HepG2 (cell line): ENCODE data around the gene ZDHHC24. TPM values are rescaled to one million over a fixed set of nuclear protein-coding genes. Genes with fewer than 3 reads are reported as not detected.

Source experiments
- AGO2 ChIP-seq: fragments of 200-400 bp; formaldehyde crosslinking; optimal IDR thresholded peaks from 2 replicates; pipeline ENCODE3; 2017; ENCODE audit warnings: mild to moderate bottlenecking, low read depth, low read length, moderate library complexity
- CENPT ChIP-seq: sonication (generic); formaldehyde crosslinking; IDR thresholded peaks from 2 replicates; pipeline ENCODE4 v1.8.0; 2022; ENCODE audit warnings: low read depth, mild to moderate bottlenecking, moderate library complexity, missing genetic modification reagents
- EEA1 ChIP-seq: sonication (generic); formaldehyde crosslinking; IDR thresholded peaks from 2 replicates; pipeline ENCODE4 v1.5.1; 2020; ENCODE audit warnings: mild to moderate bottlenecking, missing genetic modification reagents, borderline replicate concordance
- FOXO1 ChIP-seq: sonication (generic); formaldehyde crosslinking; IDR thresholded peaks from 2 replicates; pipeline ENCODE4 v1.4.0; 2020; ENCODE audit warnings: missing genetic modification reagents
- MAFK ChIP-seq, 2 experiments: IDR thresholded peaks in 1 of 2; conservative IDR thresholded peaks in 1 of 2; 2 replicates each; pipeline ENCODE4 v1.6.1; 2011; ENCODE audit warnings: improper control_type of control experiment in 2 of 2, low read length in 2 of 2
- NFIB ChIP-seq: sonication (generic); formaldehyde crosslinking; IDR thresholded peaks from 2 replicates; pipeline ENCODE4 v1.9.0; 2021; ENCODE audit warnings: missing genetic modification reagents, mild to moderate bottlenecking, borderline replicate concordance
- NFYB ChIP-seq: sonication (generic); formaldehyde crosslinking; IDR thresholded peaks from 2 replicates; pipeline ENCODE4 v1.4.0; 2020; ENCODE audit warnings: missing genetic modification reagents
- SNAPC2 ChIP-seq: sonication (generic); formaldehyde crosslinking; IDR thresholded peaks from 2 replicates; pipeline ENCODE4 v1.8.1; 2022; ENCODE audit warnings: mild to moderate bottlenecking, missing genetic modification reagents
- ZBTB3 ChIP-seq: sonication (generic); formaldehyde crosslinking; IDR thresholded peaks from 2 replicates; pipeline ENCODE4 v1.4.0; 2020; ENCODE audit warnings: low read depth, mild to moderate bottlenecking, moderate library complexity, missing genetic modification reagents, borderline replicate concordance
- ZNF639 ChIP-seq: conservative IDR thresholded peaks from 2 replicates; pipeline ENCODE4 v1.6.1; 2018; ENCODE audit warnings: missing genetic modification reagents
- ZNF709 ChIP-seq: sonication (generic); formaldehyde crosslinking; IDR thresholded peaks from 2 replicates; pipeline ENCODE4 v1.5.0; 2020; ENCODE audit warnings: mild to moderate bottlenecking, missing genetic modification reagents
- ZNF891 ChIP-seq: sonication (generic); formaldehyde crosslinking; IDR thresholded peaks from 2 replicates; pipeline ENCODE4 v1.5.0; 2020; ENCODE audit warnings: mild to moderate bottlenecking, missing genetic modification reagents
- polyA plus RNA-seq, 8 experiments: library from polyadenylated mRNA; depleted of rRNA in 3 of 8; stranded (reverse) in 7 of 8; unstranded in 1 of 8; fragments of >200 nt; fragmentation: Illumina TruSeq in 4 of 8; extraction: Trizol in 4 of 8; gene quantifications; 2 replicates each; pipeline versions ENCODE4 v1.2.1 to v1.2.3, GENCODE V29; 2011 to 2016; ENCODE audit warnings: low read depth in 4 of 8, missing spikeins in 1 of 8, mixed read lengths in 1 of 8; ENCODE audit not compliant: insufficient read depth in 1 of 8
- total RNA-seq, 5 experiments: library from RNA; depleted of rRNA; stranded (reverse); fragments of >200 nt; fragmentation: Illumina TruSeq; extraction: Trizol; gene quantifications; 2 replicates each; pipeline ENCODE4 v1.2.3, GENCODE V29; 2016; ENCODE audit warnings: low read depth in 1 of 5
- TF ChIP-seq, protein P1 (sequence below): sonication (generic); formaldehyde crosslinking; IDR thresholded peaks from 2 replicates; pipeline ENCODE4 v1.4.0; 2020; ENCODE audit warnings: missing genetic modification reagents

Gene ZDHHC24
- total and polyA plus RNA-seq, 2 of the 13 experiments (the other 11 are each of a cell fraction or from before 2014, with no cell fraction given): 4.3 TPM

GRCh38 chr11:66475349-66476172, 70.3 kb downstream of the ZDHHC24 start (continued):
- no peak for TF ChIP-seq ZNF639
- TF ChIP-seq NFIB (CRISPR knock-in tag): no peak
- TF ChIP-seq NFYB: no peak
- TF ChIP-seq ZNF891: no peak
- TF ChIP-seq MAFK (conservative IDR thresholded peaks at IDR 0.05 in 1 of 2, IDR thresholded peaks at IDR 0.05 in 1 of 2; ENCODE audit: low read length in 2 of 2): no peak
- TF ChIP-seq FOXO1 (CRISPR knock-in tag): no peak
- no peak for TF ChIP-seq CENPT (CRISPR knock-in tag)
- TF ChIP-seq ZNF709 (CRISPR knock-in tag): no peak
- no peak for TF ChIP-seq ZBTB3 (CRISPR knock-in tag)
- TF ChIP-seq SNAPC2 (CRISPR knock-in tag): no peak
- TF ChIP-seq AGO2: peak; percentile 80
- TF ChIP-seq, protein P1, sequence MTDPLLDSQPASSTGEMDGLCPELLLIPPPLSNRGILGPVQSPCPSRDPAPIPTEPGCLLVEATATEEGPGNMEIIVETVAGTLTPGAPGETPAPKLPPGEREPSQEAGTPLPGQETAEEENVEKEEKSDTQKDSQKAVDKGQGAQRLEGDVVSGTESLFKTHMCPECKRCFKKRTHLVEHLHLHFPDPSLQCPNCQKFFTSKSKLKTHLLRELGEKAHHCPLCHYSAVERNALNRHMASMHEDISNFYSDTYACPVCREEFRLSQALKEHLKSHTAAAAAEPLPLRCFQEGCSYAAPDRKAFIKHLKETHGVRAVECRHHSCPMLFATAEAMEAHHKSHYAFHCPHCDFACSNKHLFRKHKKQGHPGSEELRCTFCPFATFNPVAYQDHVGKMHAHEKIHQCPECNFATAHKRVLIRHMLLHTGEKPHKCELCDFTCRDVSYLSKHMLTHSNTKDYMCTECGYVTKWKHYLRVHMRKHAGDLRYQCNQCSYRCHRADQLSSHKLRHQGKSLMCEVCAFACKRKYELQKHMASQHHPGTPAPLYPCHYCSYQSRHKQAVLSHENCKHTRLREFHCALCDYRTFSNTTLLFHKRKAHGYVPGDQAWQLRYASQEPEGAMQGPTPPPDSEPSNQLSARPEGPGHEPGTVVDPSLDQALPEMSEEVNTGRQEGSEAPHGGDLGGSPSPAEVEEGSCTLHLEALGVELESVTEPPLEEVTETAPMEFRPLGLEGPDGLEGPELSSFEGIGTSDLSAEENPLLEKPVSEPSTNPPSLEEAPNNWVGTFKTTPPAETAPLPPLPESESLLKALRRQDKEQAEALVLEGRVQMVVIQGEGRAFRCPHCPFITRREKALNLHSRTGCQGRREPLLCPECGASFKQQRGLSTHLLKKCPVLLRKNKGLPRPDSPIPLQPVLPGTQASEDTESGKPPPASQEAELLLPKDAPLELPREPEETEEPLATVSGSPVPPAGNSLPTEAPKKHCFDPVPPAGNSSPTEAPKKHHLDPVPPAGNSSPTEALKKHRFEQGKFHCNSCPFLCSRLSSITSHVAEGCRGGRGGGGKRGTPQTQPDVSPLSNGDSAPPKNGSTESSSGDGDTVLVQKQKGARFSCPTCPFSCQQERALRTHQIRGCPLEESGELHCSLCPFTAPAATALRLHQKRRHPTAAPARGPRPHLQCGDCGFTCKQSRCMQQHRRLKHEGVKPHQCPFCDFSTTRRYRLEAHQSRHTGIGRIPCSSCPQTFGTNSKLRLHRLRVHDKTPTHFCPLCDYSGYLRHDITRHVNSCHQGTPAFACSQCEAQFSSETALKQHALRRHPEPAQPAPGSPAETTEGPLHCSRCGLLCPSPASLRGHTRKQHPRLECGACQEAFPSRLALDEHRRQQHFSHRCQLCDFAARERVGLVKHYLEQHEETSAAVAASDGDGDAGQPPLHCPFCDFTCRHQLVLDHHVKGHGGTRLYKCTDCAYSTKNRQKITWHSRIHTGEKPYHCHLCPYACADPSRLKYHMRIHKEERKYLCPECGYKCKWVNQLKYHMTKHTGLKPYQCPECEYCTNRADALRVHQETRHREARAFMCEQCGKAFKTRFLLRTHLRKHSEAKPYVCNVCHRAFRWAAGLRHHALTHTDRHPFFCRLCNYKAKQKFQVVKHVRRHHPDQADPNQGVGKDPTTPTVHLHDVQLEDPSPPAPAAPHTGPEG (CRISPR knock-in tag): no peak
- TF ChIP-seq EEA1 (CRISPR knock-in tag): no peak
- TF ChIP-seq, all 625 proteins: peak for 4
